HG02973 (cell line): ENCODE data around the gene PPM1A.

Experiments used
- ATAC-seq: cut with Tn5 transposase; IDR thresholded peaks from one replicate; pipeline ENCODE4 v1.9.1; 2021; ENCODE audit warnings: moderate library complexity; ENCODE audit not compliant: unreplicated experiment

The PPM1A gene

DNA sequence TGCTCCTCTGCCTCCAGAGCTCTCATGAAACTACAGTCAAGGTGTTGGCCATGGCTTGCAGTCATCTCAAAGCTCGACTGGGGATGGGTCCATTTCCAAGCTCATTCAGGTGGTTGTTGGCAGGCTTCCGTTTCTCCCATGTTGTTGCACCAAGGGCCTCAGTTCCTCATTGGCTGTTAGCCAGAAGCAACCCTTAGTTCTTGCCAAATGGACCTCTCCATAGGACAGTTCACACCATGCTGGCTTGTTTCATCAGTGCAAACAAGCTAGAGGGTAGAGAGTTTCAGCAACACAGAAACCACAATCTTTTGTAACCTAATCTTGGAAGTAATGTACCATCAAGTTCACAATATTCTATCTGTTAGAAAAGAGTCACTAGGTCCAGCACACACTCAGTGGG lies 22.7 kb upstream of the PPM1A start:
- ATAC-seq, result no peak

DNA sequence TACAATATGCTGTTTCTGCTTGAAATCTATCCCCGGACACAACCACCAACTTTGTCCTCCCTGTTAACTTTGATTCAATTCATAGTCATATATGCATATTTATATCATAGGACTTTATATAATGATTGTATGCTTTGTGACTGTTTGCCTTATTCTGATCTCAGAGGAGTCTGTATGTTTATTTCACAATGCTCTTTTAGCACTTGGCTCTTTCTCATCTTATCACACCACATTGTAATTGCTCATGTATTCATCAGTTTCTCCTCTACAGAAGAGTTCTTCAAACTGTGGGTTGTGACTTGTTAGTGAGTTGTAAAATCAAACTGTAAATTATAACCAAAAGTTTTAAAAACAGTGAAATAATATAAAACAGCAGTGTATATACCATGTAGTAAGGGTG lies 21.7 kb upstream of the PPM1A start:
- ATAC-seq, result no peak

DNA sequence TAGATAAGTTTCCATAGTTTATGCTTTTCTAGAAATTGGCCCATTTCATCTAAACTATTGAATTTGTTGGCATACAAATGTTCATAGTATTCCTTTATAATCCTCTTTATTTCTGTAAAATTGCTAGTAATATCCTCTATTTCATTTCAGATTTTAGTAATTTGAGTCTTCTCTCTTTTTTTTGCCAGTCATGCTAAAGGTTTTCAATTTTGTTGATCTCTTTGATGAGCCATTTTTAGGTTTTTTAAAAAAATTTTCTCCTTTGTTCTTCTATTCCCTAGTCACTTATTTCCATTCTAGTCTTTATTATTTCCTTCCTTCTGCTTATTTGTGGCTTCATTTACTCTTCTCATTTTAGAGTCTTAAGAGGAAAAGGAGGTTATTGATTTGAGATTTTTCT lies 19.4 kb upstream of the PPM1A start:
- no peak for ATAC-seq

DNA sequence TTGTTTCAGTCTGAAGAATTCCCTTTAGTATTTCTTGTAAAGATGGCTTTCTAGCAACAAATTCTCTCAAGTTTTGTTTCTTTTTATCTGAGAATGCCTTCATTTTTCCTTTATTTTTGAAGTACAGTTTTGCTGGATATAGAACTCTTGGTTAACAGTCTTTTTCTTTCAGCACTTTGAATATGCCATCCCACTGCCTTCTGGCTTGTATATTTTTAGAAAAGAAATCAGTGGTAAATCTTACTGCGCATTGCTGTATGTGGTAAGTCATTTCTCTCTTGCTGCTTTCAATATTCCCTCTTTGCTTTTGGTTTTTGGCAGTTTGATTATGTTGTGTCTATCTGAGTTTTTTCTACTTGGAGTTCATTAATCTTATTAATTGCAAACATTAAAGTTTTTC lies 16.8 kb upstream of the PPM1A start:
- ATAC-seq, result no peak

DNA sequence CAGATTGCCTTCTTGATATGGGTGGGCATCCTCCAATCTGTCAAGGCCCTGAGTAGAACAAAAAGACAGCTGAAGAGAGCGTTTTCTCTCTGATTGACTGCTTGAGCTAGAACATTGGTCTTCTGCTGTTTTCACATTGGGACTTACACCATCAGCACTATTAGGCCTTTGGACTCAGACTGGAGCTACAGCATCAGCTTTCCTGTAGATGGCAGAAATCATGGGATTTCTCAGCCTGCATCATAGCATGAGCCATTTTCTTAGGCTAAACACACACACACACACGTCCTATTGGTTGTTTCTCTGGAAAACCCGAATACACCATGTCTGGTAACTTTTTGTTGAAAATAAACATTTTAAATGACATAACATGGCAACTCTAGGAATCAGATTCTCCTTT lies 15.8 kb upstream of the PPM1A start:
- no peak for ATAC-seq

DNA sequence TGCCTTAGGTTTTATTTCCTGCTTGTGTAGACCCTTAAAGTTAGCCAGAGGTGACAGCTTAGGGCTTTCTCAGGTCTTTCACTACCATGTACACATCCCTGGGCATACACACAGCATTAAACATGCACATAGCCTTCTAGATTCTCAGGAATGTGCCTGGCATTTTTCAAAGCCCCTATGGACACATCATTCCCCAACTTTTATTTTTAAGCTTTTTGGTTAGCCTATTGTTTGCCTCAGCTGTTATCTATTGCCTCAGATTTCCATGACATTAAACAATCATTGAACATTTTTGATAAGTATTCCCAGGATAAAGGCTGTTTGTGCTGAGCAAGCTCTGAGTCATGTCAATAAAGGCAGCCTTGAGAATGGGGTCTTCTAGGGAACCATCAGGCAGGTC lies 15.1 kb upstream of the PPM1A start:
- ATAC-seq, result no peak

DNA sequence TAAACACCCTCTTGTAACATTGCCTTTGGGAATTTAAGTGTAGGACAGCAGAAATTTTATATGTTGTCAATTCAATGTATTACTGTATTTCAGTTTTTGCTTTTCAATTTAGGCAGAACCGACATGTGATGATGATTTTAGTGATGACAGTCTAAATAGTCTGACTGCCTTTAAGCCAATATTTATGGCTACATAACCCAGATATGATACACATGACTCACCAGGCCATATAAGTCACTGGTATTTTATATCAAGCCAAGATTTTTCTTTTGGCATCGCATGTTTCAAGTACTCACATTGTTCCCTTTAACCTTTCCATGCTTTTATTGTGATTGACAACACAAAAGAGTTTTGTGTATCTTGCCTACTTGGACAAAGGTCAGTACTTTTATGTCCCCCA lies 13.6 kb upstream of the PPM1A start:
- no peak for ATAC-seq

DNA sequence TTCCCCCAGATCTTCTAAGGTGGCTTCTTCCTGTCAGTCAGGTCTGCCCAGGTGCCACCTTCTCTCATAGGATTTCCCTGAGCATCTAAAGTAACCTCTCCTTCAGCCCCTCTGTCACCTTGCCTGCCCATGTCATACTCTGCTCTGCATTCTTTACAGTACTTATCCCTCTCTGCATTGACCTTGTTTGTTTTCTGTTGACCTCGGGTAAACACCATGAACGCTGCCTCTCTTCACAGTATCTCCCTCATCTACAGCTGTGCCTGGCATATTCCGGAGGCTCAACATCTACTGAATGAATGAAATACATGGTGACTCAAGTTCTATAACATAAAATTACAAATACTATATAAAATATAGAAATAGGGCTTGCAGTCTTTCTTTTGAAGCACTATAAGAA lies 10.1 kb upstream of the PPM1A start:
- ATAC-seq, result no peak

DNA sequence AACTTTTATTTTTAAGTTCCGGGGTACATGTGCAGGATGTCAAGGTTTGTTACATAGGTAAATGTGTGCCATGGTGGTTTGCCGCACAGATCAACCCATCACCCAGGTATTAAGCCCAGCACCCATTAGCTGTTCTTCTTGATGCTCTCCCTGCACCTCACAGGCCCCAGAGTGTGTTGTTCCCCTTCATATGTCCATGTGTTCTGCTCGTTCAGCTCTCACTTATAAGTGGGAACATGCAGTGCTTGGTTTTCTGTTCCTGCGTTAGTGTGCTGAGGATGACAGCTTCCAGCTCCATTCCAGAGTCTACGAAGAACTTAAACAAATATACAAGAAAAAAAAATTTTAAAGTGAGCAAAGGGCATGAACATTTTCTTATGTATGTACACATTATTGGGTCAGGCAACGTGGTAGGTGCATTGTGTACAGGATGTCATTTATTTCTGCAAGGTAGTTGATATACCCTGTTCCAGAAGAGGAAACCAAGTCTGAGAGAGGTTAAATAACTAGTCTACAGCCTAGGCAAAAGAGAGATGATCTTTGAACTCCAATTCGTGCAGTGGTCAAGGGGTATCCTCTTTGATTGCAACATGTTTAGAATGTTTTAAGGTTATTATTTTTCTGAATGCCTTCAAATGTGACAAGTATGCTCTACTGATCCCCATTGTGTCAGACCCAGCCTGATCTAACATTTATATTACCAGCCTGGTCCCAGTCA lies 8.7 kb upstream of the PPM1A start:
- ATAC-seq, result no peak

DNA sequence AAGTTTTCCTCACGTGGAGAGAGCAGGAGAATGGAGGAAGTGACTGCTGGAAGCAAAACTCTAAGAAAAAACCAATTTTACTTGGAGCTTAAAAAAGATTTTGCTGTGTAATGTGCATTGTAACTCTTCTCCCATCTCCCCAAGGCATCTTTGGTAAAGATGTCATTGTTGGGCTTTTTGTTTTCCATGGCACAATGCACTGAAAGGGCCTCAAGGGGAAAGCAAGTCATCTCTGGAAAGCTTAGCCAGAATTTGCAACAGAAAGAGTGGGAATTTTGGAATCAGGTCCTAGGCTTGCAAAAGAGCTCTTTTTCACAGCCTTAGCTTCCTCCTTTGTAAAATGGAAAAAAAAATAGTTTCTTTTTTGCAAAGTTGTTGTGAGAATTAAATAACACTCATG lies 7.9 kb upstream of the PPM1A start:
- no peak for ATAC-seq

DNA sequence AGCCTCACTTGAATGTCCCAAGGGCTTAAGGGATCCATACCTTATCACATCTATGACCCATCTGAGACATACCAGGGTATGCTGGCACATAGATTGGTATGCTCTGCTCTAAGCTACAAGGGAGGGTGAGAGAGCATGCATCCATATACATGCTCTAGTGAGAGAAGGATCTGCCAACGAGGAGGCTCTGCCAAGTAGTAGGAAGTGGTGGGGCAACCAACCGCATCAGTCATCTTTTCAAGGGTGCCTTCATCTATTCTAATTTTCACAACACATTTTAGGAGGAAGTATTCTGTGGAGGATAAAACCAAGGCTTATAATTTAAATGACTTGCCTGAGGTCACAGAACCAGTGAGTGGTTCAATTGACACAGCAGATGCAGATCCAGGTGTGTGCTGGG lies 6.6 kb upstream of the PPM1A start:
- no peak for ATAC-seq

DNA sequence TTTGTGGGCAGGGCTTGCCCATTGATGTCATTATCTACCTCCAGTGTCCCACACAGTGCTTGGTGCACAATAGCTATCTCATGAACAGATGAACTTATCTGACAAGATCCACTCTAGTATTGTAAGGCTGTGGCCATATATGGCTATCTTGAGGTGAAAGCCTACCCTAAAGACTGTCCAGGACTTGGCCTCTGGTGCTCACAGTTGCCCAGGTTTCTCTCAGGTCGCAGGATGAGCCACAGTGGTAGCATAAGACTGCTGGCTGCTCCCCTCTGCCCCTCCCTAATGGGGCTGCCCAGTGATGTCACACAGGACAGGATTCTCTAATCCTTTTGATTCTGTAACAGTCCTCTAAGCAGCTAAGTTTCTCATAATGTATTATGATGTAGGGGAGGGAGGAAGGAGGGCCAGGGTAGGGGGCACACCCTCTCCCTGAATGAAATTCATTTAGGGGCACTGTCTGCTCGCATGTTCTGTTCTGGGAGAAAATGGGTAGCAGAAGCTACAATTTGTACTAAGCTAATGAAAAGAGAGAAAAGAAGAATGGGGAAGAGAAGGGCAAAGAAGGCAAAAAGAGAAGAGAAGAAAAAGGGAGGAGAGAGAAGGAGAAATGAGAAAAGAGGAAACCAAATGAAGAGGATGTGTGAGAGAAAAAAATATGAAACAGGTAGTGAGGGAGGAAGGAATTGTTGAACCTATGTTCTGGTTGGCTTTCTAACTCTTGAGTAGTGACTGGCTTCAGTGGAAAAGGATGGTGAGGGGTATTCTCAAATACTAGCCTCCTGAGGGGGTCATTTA lies 3.4 kb upstream of the PPM1A start:
- no peak for ATAC-seq

DNA sequence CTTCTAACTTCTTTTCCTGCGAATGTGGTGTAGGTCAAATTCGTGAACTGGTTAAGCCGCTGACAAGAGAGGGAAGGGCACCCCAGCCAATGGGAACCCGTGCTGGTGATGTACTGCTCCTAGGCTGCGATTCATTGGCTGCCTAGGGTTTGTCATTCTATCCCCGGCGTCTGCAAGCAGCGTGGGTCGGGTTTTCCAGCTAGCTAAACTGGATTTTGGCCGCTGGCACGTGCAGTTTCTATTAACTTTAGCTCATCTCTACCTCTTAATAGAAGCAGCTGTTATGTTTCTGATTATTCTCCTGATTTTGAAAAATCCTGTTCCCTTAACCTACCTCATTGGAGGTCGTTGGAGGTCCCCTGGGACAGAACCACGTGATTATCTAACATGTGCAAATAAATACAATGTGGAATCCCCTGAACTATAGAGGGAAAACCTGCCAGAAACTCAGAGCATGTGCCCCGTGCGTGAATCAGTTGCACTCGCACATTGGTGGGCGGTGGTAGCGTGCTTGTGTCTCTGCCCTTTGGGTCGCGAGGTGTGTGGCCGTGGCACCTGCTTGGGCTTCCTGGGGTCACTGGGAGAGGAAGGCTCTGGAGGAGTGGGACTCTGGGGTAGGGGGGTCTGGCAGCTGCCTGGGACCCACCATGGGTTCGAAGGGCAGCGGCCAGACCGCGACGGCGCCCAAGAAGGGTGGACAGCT lies 876 bp upstream of the PPM1A start:
- peak; percentile 61 for ATAC-seq

DNA sequence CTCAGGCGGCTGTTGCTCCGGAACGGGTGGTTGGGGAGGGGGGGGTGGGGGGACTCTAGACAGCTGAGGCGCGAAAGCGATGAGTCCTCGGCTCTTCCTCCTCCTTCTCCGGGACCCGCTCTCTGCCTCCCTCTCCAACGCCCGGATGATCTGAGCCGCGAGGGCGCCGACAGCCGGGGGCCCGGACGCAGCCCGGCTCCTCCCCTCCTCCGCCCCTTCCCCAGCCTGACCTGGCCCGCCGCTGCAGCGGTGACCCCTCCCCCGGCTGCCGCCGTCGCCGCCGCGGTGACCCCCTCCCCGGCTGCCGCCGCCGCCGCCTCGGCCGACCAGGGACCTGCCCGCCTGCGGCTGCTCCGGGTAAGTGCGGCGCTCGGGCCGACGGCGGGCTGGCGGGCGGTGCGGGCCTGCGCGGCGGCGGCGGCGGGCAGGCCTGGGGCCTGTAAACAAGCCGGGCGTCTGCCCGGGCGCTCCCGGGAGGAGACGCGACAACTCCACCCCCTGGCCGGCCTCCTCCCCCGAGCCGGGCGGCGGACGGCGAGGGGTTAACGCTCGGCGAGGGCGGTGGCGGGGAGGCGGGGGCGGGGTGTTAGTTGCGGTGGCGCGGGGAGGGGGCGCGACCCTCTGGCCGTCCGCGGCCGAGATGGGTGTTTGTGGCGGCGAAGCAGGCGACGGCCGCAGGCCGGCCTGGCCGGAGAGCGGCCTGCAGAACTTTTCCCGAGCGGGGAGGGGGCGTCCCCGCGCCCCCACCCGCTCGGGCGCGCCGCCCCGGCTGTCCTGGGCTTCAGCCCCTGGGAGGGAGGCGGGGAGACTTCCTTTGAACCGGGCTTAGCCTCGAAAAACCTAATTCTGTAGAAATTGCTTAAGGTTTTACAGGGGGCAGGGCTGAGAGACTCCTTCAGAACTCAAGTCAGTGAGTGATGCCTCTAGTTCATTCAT lies 568 bp downstream of the PPM1A start:
- ATAC-seq, result peak; percentile 32

DNA sequence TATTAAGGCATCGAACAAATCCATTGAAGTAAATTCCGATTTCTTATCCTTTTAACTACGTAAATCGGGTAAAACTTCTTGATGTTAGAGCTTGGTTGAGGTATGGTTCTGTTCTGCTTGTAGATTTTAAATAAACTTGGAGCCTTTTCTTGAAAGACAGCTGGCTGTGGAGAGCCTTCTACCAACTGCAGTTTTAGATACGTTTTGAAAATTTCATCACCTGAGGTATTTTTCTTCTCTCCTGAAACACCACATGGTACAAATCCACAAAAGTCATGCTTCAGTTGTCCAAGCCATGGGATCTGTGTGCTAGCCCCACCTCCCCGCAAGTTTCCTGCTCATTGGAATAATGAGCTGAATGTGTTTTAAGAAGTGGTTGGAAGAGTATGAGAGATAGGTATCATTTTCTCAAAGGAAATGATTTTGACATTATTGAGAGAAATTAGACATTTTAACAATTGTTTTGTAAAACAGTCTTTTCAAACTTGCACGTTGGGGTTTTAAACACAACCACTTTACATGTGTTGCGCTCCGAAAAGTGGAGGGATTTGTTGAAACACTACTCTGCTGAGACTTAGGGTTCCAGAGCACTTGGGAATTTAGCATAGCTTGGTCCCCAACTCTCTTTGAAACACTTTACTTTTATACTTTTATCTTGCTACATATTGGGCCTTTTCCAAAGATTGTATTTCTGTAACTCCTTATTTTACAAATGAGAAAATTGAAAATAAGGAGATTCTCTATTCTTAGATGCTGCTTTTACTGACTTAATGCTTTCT lies 1.4 kb downstream of the PPM1A start:
- ATAC-seq, result no peak

DNA sequence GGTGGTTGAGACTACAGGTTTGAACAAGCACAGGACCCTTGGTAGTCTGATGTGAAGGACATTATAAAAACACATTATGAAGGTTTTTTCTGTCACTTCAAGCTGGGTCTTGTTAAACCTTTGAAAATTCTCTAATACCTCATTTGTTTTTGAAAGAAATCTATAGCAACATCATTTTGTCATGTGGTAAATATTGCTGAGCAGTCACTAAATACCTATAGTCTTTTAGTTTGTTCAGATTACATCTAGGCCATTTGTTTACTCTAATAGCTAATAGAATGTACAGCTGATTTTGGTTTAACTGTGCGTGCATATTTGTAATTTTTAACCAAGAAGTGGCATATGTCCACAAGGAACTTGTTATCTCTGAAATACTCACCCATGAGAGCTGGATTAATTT lies 2.9 kb downstream of the PPM1A start:
- no peak for ATAC-seq

DNA sequence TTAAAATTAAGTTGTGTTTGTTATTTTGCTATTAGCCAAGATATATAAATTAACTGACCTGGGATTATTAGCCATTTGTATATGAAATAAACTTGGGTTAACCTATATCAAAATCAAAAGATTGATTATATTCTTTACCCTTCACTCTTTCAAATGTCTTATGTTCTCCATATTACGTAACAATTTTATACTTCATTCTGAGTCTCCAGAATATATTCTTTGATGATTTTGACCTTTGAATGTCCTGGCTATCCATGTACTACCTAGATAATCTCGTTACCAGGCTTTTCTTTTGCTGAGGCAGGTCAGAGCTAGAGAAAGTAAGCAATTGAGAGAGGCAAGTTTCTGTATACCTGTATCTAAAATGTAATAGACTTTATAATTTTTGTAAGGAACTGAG lies 3.6 kb downstream of the PPM1A start:
- no peak for ATAC-seq

DNA sequence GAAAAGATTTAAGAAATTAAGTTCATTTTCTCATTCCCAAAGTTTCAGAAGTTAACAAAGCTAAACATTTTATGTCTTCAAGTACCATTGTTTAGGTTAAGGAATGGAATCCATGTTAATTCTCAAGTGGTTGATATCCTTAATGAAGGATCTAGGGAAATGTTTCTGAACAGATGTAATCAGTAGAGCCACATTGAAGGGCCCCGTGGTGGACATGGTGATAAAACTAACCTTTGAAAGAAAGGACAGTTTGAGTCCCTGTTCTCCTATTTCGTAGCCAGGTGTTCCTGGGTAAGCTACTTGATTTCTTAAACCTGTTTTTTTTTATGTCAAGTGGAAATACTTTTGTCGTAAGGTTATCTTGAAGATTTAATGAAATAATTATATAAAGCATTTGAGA lies 4.6 kb downstream of the PPM1A start:
- no peak for ATAC-seq

DNA sequence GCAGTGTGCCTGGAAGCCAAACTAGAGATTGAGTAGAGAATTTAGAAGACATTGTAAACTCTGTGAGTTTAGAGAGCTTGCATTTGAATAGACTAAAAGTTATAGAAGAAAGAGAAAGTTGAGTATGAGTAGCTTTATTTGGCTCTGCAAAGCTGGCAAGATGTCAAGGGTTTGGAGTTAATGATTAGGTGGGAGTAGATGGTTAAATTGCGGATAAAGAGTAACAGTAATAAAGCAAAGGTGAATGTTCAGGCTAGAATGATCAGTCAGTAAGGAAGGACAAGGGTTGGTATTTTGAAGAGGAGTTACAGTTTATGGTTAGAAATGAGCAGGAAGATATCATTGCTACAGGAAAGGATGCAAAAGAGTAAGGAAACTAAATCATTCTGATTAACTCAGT lies 5.2 kb downstream of the PPM1A start:
- no peak for ATAC-seq

DNA sequence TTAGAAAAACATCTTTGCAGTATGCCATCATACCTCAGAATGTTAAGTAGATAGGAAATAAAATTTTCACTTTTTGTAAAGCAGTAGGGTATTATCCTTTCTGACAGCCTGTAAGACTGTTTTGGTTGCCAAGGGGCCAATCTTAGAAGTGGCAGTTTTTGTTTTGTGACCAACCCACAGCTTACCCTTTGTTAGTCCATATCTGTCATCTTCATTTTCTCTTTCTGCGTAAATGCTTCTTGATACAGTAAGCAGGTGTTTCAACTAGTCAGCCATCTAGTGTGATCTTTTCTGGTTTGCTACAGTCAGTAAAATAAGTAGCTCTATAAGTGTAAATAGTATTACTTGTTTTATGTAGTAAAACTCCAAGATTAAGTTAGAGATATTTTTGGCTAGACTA lies 8.8 kb downstream of the PPM1A start:
- no peak for ATAC-seq
